ENCODE results near the gene SH3BGRL3. TPM values are rescaled to one million over a fixed set of nuclear protein-coding genes. Genes with fewer than 3 reads are reported as not detected.
"Not testable (repeated sequence)": the region's sequence is repeated elsewhere in the genome, so short reads cannot be mapped to it uniquely, and the experiment has no call there.

SH3BGRL3 gene
- 265 and 285 TPM in 2 replicates for total RNA-seq

DNA sequence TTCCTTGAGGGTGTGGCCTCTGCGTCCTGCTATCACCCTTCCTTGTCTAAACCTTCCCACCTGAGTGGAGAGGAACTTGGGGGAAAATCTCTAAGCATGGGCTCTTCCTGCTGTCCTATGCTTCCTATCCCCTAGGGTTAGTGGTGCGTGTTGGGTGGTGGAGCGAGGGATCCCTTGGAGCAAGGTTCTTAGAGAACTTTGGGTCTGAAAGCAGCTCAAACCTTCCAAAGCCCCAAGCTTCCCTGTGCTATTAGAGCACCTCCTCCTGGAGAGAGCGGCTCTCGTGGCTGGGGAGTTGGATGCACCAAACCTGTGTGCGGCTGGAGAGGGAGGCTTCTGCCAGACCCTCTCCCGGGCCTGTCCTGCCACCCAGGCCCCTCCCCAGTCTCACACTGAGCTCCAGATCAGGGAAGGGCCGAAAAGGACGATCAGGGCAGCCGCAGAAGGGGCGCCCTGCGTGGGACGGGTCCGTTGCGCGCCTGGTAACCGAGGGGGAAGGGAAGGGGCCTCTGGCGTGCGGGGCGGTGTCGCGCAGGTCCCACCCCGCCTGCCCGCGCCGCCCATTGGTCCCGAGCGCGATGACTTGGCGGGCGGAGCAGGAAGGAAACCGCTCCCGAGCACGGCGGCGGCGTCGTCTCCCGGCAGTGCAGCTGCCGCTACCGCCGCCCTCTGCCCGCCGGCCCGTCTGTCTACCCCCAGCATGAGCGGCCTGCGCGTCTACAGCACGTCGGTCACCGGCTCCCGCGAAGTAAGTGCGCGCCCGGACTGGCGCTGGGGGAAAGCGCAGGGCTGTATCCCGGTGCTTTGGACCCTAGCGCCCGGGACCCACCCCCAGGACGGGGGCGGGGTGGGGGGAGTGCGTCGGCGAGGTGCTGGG is at the start of gene SH3BGRL3:
Gene SH3BGRL3 (plus strand): TSS at position 631 of the 877 bp plus-strand sequence. CDS start 70 bp downstream, at position 701.
- H3K27ac Mint-ChIP-seq, result peak within 1 kb of the TSS; percentile 85
- no peaks in the 10 kb centered on the region for H3K9me3 Mint-ChIP-seq
- POLR2A ChIA-PET, result interaction anchor here (0.8 to 21.5 kb wide), 10 partner anchors 10 to 585 kb away, joined by 3 to 1638 read pairs (median 6); partner anchors contain the start of genes CD52, CEP85, DHDDS and UBXN11

DNA sequence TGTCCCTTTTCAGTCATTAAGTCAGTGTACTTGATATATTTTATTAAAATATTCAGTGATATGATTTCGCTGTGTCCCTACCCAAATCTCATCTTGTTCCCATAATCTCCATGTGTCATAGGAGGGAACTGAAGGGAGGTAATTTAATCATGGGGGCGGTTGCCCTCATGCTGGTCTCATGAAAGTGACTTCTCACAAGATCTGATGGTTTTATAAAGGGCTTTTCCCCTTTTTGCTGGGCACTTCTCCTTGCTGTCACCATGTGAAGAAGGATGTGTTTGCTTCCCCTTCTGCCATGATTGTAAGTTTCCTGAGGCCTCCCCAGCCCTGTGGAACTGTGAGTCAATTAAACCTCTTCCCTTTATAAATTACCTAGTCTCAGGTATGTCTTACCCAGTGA is 49.2 kb upstream of the SH3BGRL3 start:
- H3K9me3 Mint-ChIP-seq; ATAC-seq (ENCODE audit: low read depth); H3K4me3 Mint-ChIP-seq; CTCF ChIA-PET; H3K36me3 Mint-ChIP-seq (ENCODE audit: low read depth); H3K27ac Mint-ChIP-seq; DNase-seq: not testable (repeated sequence)
- Mint-ChIP-seq H3K4me1 (peaks cover 25% of the 10 kb centered on the region), H3K27me3 (peaks cover 20% of the 10 kb centered on the region)
- intact Hi-C loops (cut with micrococcal nuclease), result loop anchor here (5.0 to 10.0 kb wide), 2 partner anchors 47 to 356 kb away; partner anchors contain the start of gene PAQR7
- POLR2A ChIA-PET, result interaction anchor here (0.5 kb wide), 1 partner anchor 85 kb away, joined by 5 read pairs; no protein-coding TSS in a partner anchor

More for the DNA sequence above, at the start of gene SH3BGRL3:
- CTCF ChIA-PET, result interaction anchor here (0.6 to 9.3 kb wide), 3 partner anchors 9 to 40 kb away, joined by 3 to 240 read pairs (median 8); partner anchors contain the start of gene CD52
- TF ChIP-seq, protein P1, sequence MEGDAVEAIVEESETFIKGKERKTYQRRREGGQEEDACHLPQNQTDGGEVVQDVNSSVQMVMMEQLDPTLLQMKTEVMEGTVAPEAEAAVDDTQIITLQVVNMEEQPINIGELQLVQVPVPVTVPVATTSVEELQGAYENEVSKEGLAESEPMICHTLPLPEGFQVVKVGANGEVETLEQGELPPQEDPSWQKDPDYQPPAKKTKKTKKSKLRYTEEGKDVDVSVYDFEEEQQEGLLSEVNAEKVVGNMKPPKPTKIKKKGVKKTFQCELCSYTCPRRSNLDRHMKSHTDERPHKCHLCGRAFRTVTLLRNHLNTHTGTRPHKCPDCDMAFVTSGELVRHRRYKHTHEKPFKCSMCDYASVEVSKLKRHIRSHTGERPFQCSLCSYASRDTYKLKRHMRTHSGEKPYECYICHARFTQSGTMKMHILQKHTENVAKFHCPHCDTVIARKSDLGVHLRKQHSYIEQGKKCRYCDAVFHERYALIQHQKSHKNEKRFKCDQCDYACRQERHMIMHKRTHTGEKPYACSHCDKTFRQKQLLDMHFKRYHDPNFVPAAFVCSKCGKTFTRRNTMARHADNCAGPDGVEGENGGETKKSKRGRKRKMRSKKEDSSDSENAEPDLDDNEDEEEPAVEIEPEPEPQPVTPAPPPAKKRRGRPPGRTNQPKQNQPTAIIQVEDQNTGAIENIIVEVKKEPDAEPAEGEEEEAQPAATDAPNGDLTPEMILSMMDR (IDR thresholded peaks at IDR 0.05), result no peak
- DNase-seq (peak; percentile 77), ATAC-seq (ENCODE audit: low read depth) (peak; percentile 60)
- H3K36me3 Mint-ChIP-seq (ENCODE audit: low read depth), result peaks cover 46% of the 10 kb centered on the region
- peak within 1 kb of the TSS; percentile 88 for H3K4me3 Mint-ChIP-seq
- no peaks in the 10 kb centered on the region for H3K27me3 Mint-ChIP-seq
- intact Hi-C loops (cut with micrococcal nuclease), result loop anchor here (5.0 to 10.0 kb wide), 3 partner anchors 47 to 1085 kb away; partner anchors contain the start of genes CEP85, DHDDS and MAP3K6
- H3K4me1 Mint-ChIP-seq, result peaks cover 82% of the 10 kb centered on the region

DNA sequence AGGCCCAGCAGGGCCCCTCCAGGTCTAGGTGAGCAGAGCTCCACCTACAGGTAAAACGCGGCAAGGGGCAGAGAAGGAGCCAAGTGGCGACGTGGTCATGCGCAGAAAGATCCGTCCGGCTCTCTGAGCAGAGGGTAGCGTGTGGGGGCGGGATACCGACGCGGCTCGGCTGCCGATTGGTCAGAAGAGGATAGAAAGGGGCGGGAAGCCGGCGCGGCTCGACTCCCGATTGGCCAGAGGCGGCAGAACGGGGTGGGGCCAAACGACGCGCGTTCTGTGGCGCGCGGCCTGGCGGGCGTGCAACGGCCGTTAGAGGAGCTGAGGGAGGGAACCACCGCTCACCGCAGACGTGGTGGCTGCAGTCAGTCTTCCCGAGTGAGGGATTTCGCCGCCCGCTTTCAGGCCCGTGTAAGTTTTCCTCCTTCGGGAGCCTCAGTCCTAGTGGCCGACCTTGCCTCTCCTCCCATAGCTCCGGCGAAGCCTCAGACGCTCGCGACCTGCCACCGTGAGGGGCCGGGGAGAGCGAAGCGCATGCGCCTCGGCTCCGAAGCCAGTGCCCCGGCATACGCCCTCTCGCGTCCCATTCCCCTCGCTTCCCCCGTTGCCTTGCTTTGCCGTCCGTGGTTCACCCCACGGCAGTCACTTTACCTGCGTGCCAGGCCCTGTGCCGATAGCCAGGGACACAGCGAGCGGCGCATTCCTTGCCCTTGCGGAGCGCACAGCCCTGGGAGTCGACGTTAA is 45.8 kb upstream of the SH3BGRL3 start, which contains the start of gene CEP85:
Gene CEP85 (plus strand): TSS at position 298 of the 741 bp plus-strand sequence. CDS start 5,584 bp downstream, outside the sequence.
- peak; percentile 94 for DNase-seq
- intact Hi-C loops (cut with micrococcal nuclease), result loop anchor here (1.0 to 10.0 kb wide), 7 partner anchors 43 to 359 kb away; partner anchors contain the start of genes CD52, PAQR7, PDIK1L and ZNF593
- Mint-ChIP-seq H3K27me3 (no peaks in the 10 kb centered on the region), H3K27ac (peak within 1 kb of the TSS; percentile 94), H3K4me1 (peaks cover 34% of the 10 kb centered on the region), H3K4me3 (peak within 1 kb of the TSS; percentile 98), H3K36me3 (ENCODE audit: low read depth) (peaks cover 4% of the 10 kb centered on the region), H3K9me3 (no peaks in the 10 kb centered on the region)
- TF ChIP-seq, protein P1 (IDR thresholded peaks at IDR 0.05), result no peak
- POLR2A ChIA-PET, result interaction anchor here (0.6 to 2.6 kb wide), 15 partner anchors 13 to 1491 kb away, joined by 3 to 22 read pairs (median 4); partner anchors contain the start of genes CD52, FAM76A, GPATCH3 and RSRP1
- peak; percentile 88 for ATAC-seq (ENCODE audit: low read depth)
- CTCF ChIA-PET, result interaction anchor here (0.5 to 3.7 kb wide), 22 partner anchors 10 to 575 kb away, joined by 3 to 28 read pairs (median 4); partner anchors contain the start of genes C1orf232, CD52 and ZNF593

DNA sequence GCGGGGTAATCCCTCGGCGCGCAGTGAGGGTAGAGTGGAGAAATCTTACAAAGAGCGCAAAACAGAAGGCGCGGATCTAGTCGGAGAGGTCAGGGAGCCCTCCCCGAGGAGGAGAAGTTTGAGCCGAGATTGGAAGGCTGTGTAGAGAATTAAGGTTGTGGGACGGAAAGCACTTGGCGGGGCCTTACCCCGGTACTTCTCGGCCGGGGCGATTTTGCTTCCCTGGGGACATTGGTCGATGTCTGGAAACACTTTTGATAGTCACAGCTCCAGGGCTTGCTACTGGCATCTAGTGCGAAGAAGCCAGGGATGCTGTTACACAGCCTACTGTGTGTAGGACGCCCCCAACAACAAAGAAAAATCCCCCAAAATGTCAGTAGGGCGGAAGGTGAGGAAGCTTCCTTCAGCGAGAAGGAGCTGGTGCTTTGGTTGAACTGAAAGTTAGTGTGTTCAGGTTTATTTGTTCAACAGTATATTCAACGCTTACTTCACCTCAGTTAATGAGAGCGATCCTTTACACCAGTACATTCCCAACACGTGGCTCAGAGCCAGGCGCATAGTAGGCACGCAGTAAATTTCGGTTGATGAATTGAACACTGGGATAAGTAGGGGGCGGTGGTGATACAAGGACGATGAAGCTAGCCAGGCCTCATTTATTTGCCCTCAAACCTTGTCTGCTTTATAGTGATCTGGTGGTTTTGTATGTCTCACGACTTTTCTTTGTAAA is 45.1 kb upstream of the SH3BGRL3 start:
- ChIA-PET CTCF (interaction anchor here (0.6 to 3.7 kb wide), 16 partner anchors 10 to 132 kb away, joined by 3 to 28 read pairs (median 4); partner anchors contain the start of genes C1orf232, CD52 and ZNF593), POLR2A (interaction anchor here (0.6 to 2.6 kb wide), 12 partner anchors 14 to 1491 kb away, joined by 3 to 22 read pairs (median 8); partner anchors contain the start of genes CD52, FAM76A, RSRP1 and SH3BGRL3)
- H3K4me1 Mint-ChIP-seq, result peaks cover 34% of the 10 kb centered on the region
- peak overlapping the region; percentile 94 for H3K27ac Mint-ChIP-seq
- intact Hi-C loops (cut with micrococcal nuclease), result loop anchor here (1.0 to 10.0 kb wide), 8 partner anchors 42 to 360 kb away; partner anchors contain the start of genes CD52, PAQR7, PDIK1L and ZNF593
- no peaks in the 10 kb centered on the region for H3K9me3 Mint-ChIP-seq
- DNase-seq, result no peak
- ATAC-seq (ENCODE audit: low read depth), result no peak
- H3K36me3 Mint-ChIP-seq (ENCODE audit: low read depth), result peaks cover 5% of the 10 kb centered on the region
- peak overlapping the region; percentile 98 for H3K4me3 Mint-ChIP-seq
- H3K27me3 Mint-ChIP-seq, result no peaks in the 10 kb centered on the region
- TF ChIP-seq, protein P1 (IDR thresholded peaks at IDR 0.05), result no peak
